WTC11 (cell line): ENCODE results near the gene LRRC2. TPM values are rescaled to one million over a fixed set of nuclear protein-coding genes. Genes with fewer than 3 reads are reported as not detected.
"Not testable (repeated sequence)": the region's sequence is repeated elsewhere in the genome, so short reads cannot be mapped to it uniquely, and the experiment has no call there.

Source experiments
- ATAC-seq: fragments of 200-7000 bp; cut with Tn5 transposase; 2 replicates; pipeline ENCODE4 v1.10.0; 2021; ENCODE audit warnings: mild to moderate bottlenecking, moderate library complexity
- CTCF ChIA-PET: fragments of 300-600 bp; sonication (Branson Sonifier 250); formaldehyde crosslinking; loops from one replicate; lab custom pipeline; 2021; ENCODE audit warnings: antibody characterized with exemption; lab: Charles Lee
- POLR2A ChIA-PET: fragments of 350-600 bp; sonication (Branson Sonifier 250); formaldehyde crosslinking; loops from one replicate; lab custom pipeline; 2021; ENCODE audit warnings: antibody characterized with exemption; lab: Charles Lee
- DNase-seq: peaks from one replicate; pipeline ENCODE4 v3.0.0; 2021; ENCODE audit warnings: low spot score
- H3K27ac Mint-ChIP-seq: 2 replicates; pipeline ENCODE4 v1.8.0; 2021; ENCODE audit warnings: mixed read lengths
- H3K27me3 Mint-ChIP-seq: 2 replicates; pipeline ENCODE4 v1.8.0; 2021; ENCODE audit warnings: low read depth, mild to moderate bottlenecking, moderate library complexity, mixed read lengths
- H3K36me3 Mint-ChIP-seq: 2 replicates; pipeline ENCODE4 v1.8.0; 2021; ENCODE audit warnings: mixed read lengths
- H3K4me1 Mint-ChIP-seq: 2 replicates; pipeline ENCODE4 v1.8.0; 2022; ENCODE audit warnings: mixed read lengths
- H3K4me3 Mint-ChIP-seq: 2 replicates; pipeline ENCODE4 v1.8.0; 2021; ENCODE audit warnings: mild to moderate bottlenecking, moderate library complexity, mixed read lengths
- H3K9me3 Mint-ChIP-seq: 2 replicates; pipeline ENCODE4 v1.8.0; 2021; ENCODE audit warnings: mixed read lengths
- AFF4 ChIP-seq: sonication (generic); formaldehyde crosslinking; IDR thresholded peaks from 2 replicates; pipeline ENCODE4 v1.8.1; 2023; ENCODE audit warnings: mild to moderate bottlenecking, missing genetic modification reagents, borderline replicate concordance
- ATF1 ChIP-seq: sonication (generic); formaldehyde crosslinking; IDR thresholded peaks from 2 replicates; pipeline ENCODE4 v1.8.1; 2023; ENCODE audit warnings: mild to moderate bottlenecking, moderate library complexity, missing genetic modification reagents
- EMX1 ChIP-seq: fragments of 250-450 bp; sonication (Bioruptor Pico); IDR thresholded peaks from 2 replicates; pipeline ENCODE4 v1.8.0; 2021; ENCODE audit warnings: mild to moderate bottlenecking
- FOXJ3 ChIP-seq: sonication (generic); formaldehyde crosslinking; IDR thresholded peaks from 2 replicates; pipeline ENCODE4 v1.9.0; 2021; ENCODE audit warnings: missing genetic modification reagents, mild to moderate bottlenecking, borderline replicate concordance
- MYBL2 ChIP-seq: sonication (generic); formaldehyde crosslinking; IDR thresholded peaks from 2 replicates; pipeline ENCODE4 v1.8.1; 2023; ENCODE audit warnings: mild to moderate bottlenecking, moderate library complexity, missing genetic modification reagents
- PRRX2 ChIP-seq: fragments of 250-450 bp; sonication (Bioruptor Pico); IDR thresholded peaks from 2 replicates; pipeline ENCODE4 v1.8.0; 2021; ENCODE audit warnings: mild to moderate bottlenecking
- RELA ChIP-seq: sonication (generic); formaldehyde crosslinking; IDR thresholded peaks from 2 replicates; pipeline ENCODE4 v1.8.1; 2022; ENCODE audit warnings: missing genetic modification reagents, mild to moderate bottlenecking, borderline replicate concordance
- STAT6 ChIP-seq: sonication (generic); formaldehyde crosslinking; conservative IDR thresholded peaks from 2 replicates; pipeline ENCODE4 v1.8.1; 2023; ENCODE audit warnings: mild to moderate bottlenecking, low read depth, missing genetic modification reagents, moderate library complexity
- TEAD1 ChIP-seq: sonication (generic); formaldehyde crosslinking; IDR thresholded peaks from 2 replicates; pipeline ENCODE4 v1.8.0; 2022; ENCODE audit warnings: mild to moderate bottlenecking, missing genetic modification reagents
- TEAD4 ChIP-seq: sonication (generic); formaldehyde crosslinking; IDR thresholded peaks from 2 replicates; pipeline ENCODE4 v1.8.0; 2022; ENCODE audit warnings: mild to moderate bottlenecking, missing genetic modification reagents
- ZBTB43 ChIP-seq: sonication (generic); formaldehyde crosslinking; IDR thresholded peaks from 2 replicates; pipeline ENCODE4 v1.8.1; 2023; ENCODE audit warnings: mild to moderate bottlenecking, missing genetic modification reagents
- ZNF121 ChIP-seq: sonication (generic); formaldehyde crosslinking; IDR thresholded peaks from 2 replicates; pipeline ENCODE4 v1.8.0; 2023; ENCODE audit warnings: missing genetic modification reagents
- ZNF425 ChIP-seq: fragments of 250-450 bp; sonication (Bioruptor Pico); conservative IDR thresholded peaks from 2 replicates; pipeline ENCODE4 v1.9.0; 2021; ENCODE audit warnings: mild to moderate bottlenecking
- total RNA-seq: library from RNA; stranded (reverse); gene quantifications from 3 replicates; pipeline ENCODE4 v1.2.3, GENCODE V29; 2021
- TF ChIP-seq, protein P1 (sequence below): sonication (generic); formaldehyde crosslinking; IDR thresholded peaks from 2 replicates; pipeline ENCODE4 v1.8.0; 2022; ENCODE audit warnings: mild to moderate bottlenecking, missing genetic modification reagents

The LRRC2 gene
- total RNA-seq, 1 experiment from 2014 or later: 4.9 TPM

DNA sequence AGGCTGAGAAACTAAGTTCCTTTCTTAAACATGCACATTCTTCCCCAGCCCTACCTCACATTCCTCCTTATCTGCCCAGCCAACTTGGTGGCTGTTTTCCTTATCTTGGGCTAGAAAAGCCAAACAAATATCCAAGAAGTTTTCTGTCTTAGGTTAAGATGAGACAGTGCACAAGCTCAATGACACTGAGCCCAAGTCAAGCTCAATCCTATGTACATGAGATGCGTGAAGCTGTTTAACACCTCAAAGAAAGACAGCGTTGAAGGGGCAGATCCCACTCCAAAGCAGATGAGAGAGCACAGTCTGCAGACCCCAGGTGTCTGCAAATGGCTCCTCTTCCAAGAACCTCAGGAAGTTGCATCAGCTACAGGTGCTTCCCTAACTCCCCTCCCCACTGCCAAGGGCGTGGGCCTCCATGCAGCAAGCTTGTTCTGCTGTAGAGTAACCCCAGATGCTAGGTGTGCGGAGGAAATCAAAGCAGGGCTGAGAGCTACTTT, 16.6 kb downstream of the LRRC2 start:
- no peak overlapping the region for H3K4me3 Mint-ChIP-seq
- DNase-seq: peak; percentile 38
- no peak for TF ChIP-seq EMX1 (CRISPR knock-in tag)
- TF ChIP-seq TEAD1 (CRISPR knock-in tag): peak; percentile 29; the same call in 1 of the 2 replicates
- TF ChIP-seq STAT6 (CRISPR knock-in tag): no peak
- TF ChIP-seq ZNF121 (CRISPR knock-in tag): no peak
- no peak for TF ChIP-seq TEAD4 (CRISPR knock-in tag)
- TF ChIP-seq, protein P1, sequence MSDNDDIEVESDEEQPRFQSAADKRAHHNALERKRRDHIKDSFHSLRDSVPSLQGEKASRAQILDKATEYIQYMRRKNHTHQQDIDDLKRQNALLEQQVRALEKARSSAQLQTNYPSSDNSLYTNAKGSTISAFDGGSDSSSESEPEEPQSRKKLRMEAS (CRISPR knock-in tag): peak; percentile 53; the same call in 1 of the 2 replicates
- H3K9me3 Mint-ChIP-seq: peaks cover 28% of the 10 kb centered on the region
- ChIA-PET CTCF (interaction anchor here (1.2 to 2.9 kb wide), 4 partner anchors 9 to 61 kb away, joined by 3 to 10 read pairs (median 7); no protein-coding TSS in a partner anchor), POLR2A (interaction anchor here (0.5 to 1.6 kb wide), 5 partner anchors 9 to 35 kb away, joined by 4 to 7 read pairs (median 6); a partner anchor contains a TSS)
- peak overlapping the region; percentile 87 for H3K27ac Mint-ChIP-seq
- H3K27me3 Mint-ChIP-seq: no peaks in the 10 kb centered on the region; the same call in 1 of the 2 replicates
- H3K36me3 Mint-ChIP-seq: peaks cover 30% of the 10 kb centered on the region
- no peak for ATAC-seq
- peaks cover 52% of the 10 kb centered on the region for H3K4me1 Mint-ChIP-seq

DNA sequence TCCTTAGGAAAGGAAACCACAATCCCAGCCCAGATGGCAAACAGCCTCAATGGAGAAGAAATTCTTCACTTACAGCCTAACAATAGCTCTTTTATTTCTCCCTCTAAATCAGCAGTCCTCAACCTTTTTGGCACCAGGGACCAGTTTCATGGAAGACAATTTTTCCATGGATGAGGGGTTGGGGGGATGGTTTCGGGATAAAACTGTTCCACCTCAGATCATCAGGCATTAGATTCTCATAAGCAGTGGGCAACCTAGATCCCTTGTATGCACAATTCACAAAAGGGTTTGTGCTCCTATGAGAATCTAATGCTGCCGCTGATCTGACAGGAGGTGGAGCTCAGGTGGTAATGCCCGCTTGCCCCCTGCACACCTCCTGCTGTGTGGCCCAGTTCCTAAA, 17.5 kb downstream of the LRRC2 start:
- not testable (repeated sequence) for ATAC-seq, H3K27ac Mint-ChIP-seq, H3K27me3 Mint-ChIP-seq, H3K4me3 Mint-ChIP-seq, DNase-seq
- POLR2A ChIA-PET: interaction anchor here (1.5 to 1.6 kb wide), 2 partner anchors 10 to 25 kb away, joined by 6 read pairs; no protein-coding TSS in a partner anchor
- CTCF ChIA-PET: interaction anchor here (1.2 to 2.9 kb wide), 3 partner anchors 10 to 60 kb away, joined by 4 to 10 read pairs (median 10); no protein-coding TSS in a partner anchor
- Mint-ChIP-seq H3K4me1 (peaks cover 60% of the 10 kb centered on the region), H3K9me3 (peaks cover 28% of the 10 kb centered on the region), H3K36me3 (peaks cover 30% of the 10 kb centered on the region)

GRCh38 chr3:46546896-46547440, 19.1 kb downstream of the LRRC2 start:
- ATAC-seq: no peak
- CTCF ChIA-PET: interaction anchor here (1.1 to 3.0 kb wide), 9 partner anchors 9 to 97 kb away, joined by 3 to 30 read pairs (median 8); no protein-coding TSS in a partner anchor
- Mint-ChIP-seq H3K36me3 (peaks cover 30% of the 10 kb centered on the region), H3K4me3 (peak overlapping the region; percentile 47), H3K4me1 (peaks cover 68% of the 10 kb centered on the region), H3K9me3 (peaks cover 28% of the 10 kb centered on the region), H3K27me3 (no peaks in the 10 kb centered on the region; the same call in 1 of the 2 replicates), H3K27ac (peak overlapping the region; percentile 87)
- TF ChIP-seq EMX1 (CRISPR knock-in tag) (no peak), ATF1 (no peak)
- no peak for DNase-seq
- POLR2A ChIA-PET: interaction anchor here (0.7 to 1.8 kb wide), 3 partner anchors 12 to 28 kb away, joined by 3 to 8 read pairs (median 3); no protein-coding TSS in a partner anchor

DNA sequence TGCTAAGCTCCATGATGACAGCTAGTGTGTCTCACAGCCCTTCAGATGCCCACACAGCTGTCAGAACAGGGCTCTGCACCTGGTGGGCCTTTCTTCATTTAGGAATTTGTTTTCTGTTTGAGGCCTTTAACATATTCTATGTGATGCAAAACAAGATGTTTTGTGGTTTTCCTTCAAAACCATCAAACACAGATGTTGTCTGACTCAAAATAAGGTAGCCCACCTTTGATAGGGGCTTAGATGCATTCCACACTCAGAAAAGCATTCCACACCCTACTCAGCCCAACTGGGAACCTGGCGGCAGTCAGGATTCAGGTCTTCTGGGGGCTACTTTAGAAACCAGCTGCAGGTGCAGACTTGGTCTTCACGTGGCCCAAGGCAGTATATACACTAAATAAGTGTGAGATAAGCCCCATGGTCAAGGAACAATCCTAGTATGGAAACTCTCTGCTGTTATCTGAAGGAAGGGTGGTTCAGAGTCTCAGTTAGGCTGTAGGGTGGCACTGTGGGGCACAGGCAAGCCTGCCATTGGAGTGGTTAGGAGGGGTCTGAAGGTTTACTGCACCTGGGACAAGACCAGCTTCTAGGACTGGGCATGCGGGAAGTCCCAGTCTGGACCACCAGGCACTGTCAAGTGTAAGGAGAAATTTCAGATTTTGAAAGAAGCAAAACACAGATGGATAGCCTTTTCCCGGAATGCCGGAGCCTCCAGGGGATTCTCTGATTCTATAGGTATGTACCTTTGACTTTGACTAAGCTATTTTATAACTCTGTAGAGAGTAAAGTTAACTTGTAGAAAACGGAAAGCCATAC, 20.1 kb downstream of the LRRC2 start:
- Mint-ChIP-seq H3K27me3 (no peaks in the 10 kb centered on the region; the same call in 1 of the 2 replicates), H3K4me3 (peak overlapping the region; percentile 26; the same call in 1 of the 2 replicates), H3K27ac (peak overlapping the region; percentile 97), H3K36me3 (peaks cover 30% of the 10 kb centered on the region), H3K4me1 (peaks cover 68% of the 10 kb centered on the region), H3K9me3 (peaks cover 28% of the 10 kb centered on the region)
- ATAC-seq (peak; percentile 77), DNase-seq (peak; percentile 39)
- POLR2A ChIA-PET: interaction anchor here (0.6 to 1.8 kb wide), 5 partner anchors 21 to 41 kb away, joined by 3 to 8 read pairs (median 5); a partner anchor contains a TSS
- CTCF ChIA-PET: interaction anchor here (0.7 to 3.0 kb wide), 17 partner anchors 8 to 345 kb away, joined by 3 to 30 read pairs (median 4); no protein-coding TSS in a partner anchor
- TF ChIP-seq ZNF425 (CRISPR knock-in tag) (no peak), MYBL2 (CRISPR knock-in tag) (no peak), AFF4 (CRISPR knock-in tag) (no peak), PRRX2 (CRISPR knock-in tag) (no peak), TEAD4 (CRISPR knock-in tag) (peak; percentile 11; the same call in 1 of the 2 replicates), RELA (CRISPR knock-in tag) (no peak), ZBTB43 (CRISPR knock-in tag) (no peak), FOXJ3 (CRISPR knock-in tag) (no peak)
